ENCODE results near the gene SNCA.

DNA sequence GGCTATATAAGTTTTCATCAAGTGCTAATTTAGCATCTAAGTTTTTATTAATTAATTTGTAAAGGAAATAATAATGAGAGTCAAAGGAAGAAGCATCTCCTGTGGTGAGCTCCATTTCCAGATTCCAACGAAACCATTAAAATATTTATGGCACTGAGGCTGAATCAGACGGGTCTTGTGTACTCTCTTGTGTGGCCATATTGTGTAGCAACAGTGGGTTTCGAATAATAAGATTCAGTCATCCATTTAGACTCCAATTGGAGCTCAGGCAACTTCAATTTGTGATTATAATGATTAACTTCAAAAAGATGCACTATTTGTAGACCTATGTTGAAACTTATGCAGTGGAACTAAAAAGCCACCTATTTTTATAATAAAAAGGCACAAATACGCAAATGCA lies 82.4 kb downstream of the SNCA start:
- TF ChIP-seq, protein P1, sequence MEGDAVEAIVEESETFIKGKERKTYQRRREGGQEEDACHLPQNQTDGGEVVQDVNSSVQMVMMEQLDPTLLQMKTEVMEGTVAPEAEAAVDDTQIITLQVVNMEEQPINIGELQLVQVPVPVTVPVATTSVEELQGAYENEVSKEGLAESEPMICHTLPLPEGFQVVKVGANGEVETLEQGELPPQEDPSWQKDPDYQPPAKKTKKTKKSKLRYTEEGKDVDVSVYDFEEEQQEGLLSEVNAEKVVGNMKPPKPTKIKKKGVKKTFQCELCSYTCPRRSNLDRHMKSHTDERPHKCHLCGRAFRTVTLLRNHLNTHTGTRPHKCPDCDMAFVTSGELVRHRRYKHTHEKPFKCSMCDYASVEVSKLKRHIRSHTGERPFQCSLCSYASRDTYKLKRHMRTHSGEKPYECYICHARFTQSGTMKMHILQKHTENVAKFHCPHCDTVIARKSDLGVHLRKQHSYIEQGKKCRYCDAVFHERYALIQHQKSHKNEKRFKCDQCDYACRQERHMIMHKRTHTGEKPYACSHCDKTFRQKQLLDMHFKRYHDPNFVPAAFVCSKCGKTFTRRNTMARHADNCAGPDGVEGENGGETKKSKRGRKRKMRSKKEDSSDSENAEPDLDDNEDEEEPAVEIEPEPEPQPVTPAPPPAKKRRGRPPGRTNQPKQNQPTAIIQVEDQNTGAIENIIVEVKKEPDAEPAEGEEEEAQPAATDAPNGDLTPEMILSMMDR (conservative IDR thresholded peaks at IDR 0.05 in 1 of 2, IDR thresholded peaks at IDR 0.05 in 1 of 2; ENCODE audit: low read depth in 1 of 2, low read length in 2 of 2), result no peak
- TF ChIP-seq EZH2 (IDR thresholded peaks at IDR 0.05; ENCODE audit: low read length, missing control alignments), result no peak

All from fibroblast of lung (primary cell).